GM12801 (cell line): Measurements from ENCODE around the gene EP400.

Experiments
- TF ChIP-seq, protein P1 (sequence below): IDR thresholded peaks from one replicate; pipeline ENCODE4 v1.5.1; 2011; ENCODE audit warnings: control low read depth; ENCODE audit not compliant: insufficient read length; ENCODE audit errors: extremely low read depth

Gene EP400

DNA sequence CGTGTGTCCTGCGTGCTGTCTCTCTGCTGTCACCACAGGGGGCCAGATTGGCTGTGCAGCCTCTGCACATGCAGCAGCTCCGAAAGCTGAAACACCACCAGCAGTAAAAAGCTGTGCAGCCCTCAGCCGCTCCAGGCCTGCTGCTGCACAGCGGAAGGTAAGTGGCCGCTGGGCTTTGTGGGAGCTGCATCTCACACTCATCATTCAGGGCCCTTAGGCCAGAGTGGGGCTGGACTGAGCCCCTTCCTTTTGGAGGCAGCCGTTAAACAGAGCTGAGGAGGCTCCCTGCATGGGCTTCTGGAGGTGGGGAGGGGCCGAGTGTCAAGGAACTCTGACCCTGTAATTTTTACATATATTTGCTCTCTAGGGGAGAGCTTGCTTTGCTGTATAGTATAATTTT is 177.3 kb downstream of the EP400 start:
- TF ChIP-seq, protein P1, sequence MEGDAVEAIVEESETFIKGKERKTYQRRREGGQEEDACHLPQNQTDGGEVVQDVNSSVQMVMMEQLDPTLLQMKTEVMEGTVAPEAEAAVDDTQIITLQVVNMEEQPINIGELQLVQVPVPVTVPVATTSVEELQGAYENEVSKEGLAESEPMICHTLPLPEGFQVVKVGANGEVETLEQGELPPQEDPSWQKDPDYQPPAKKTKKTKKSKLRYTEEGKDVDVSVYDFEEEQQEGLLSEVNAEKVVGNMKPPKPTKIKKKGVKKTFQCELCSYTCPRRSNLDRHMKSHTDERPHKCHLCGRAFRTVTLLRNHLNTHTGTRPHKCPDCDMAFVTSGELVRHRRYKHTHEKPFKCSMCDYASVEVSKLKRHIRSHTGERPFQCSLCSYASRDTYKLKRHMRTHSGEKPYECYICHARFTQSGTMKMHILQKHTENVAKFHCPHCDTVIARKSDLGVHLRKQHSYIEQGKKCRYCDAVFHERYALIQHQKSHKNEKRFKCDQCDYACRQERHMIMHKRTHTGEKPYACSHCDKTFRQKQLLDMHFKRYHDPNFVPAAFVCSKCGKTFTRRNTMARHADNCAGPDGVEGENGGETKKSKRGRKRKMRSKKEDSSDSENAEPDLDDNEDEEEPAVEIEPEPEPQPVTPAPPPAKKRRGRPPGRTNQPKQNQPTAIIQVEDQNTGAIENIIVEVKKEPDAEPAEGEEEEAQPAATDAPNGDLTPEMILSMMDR, result no peak

DNA sequence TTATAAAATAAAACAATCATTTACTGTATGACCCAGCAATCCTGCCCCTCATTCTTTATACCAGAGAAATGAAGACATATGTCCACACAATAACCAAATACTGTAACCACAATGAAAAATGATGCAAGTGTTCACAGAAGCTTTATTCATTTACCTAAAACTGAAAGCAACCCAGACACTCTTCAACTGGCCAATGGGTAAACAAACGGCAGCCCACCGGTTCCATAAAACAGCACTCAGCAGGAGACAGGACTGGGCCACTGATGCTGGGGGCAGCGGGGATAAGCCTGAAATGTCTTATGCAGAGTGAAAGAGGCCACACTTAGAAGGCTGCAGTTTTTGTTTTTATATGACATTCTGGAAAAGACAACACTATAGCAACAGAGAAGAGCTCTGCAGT is 179.3 kb downstream of the EP400 start:
- TF ChIP-seq, protein P1, result no peak

- TF ChIP-seq, protein P1, result no peak
These were observed 180.9 kb downstream of the EP400 start for GRCh38 chr12:132130690-132131089.
